ENCODE measurements around the gene PCSK2.

GRCh38 chr20:17287998-17288397, 61.2 kb downstream of the PCSK2 start:
- no peak for TF ChIP-seq CTCF (conservative IDR thresholded peaks at IDR 0.05 in 1 of 2, IDR thresholded peaks at IDR 0.05 in 1 of 2; ENCODE audit: extremely low read depth in 1 of 2, insufficient read depth in 1 of 2, low read depth in 1 of 2, low read length in 2 of 2)
- TF ChIP-seq EZH2 (IDR thresholded peaks at IDR 0.05; ENCODE audit: borderline replicate concordance, low read length) = no peak
